Measurements from ENCODE around the gene CARD9. TPM values are rescaled to one million over a fixed set of nuclear protein-coding genes. Genes with fewer than 3 reads are reported as not detected.
A peak's percentile ranks its signal among the peaks of the same experiment; 100 is the strongest.

Gene CARD9
- total RNA-seq, 2 donors from 2014 or later: 0.15 to 1.1 TPM

DNA sequence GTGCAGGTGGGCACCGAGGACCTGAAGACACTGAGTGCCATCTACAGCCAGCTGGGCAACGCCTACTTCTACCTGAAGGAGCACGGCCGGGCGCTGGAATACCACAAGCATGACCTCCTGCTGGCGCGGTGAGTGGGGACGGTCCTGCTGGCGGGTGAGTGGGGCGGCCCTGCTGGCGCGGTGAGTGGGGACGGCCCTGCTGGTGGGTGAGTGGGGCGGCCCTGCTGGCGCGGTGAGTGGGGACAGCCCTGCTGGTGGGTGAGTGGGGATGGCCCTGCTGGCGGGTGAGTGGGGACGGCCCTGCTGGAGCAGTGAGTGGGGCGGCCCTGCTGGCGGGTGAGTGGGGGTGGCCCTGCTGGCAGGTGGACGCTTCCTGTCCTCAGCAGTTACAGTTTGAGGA, 38.9 kb downstream of the CARD9 start:
- Histone ChIP-seq H3K4me1 (peaks cover 0 to 22% of the 10 kb centered on the region in 2 donors), H3K36me3 (peaks cover 26% of the 10 kb centered on the region), H3K27me3 (no peaks in the 10 kb centered on the region), H3K9me3 (no peaks in the 10 kb centered on the region), H3K4me3 (no peak overlapping the region), H3K27ac (no peak overlapping the region)
- DNase-seq (ENCODE audit: low spot score): no peak
- TF ChIP-seq, protein P1, sequence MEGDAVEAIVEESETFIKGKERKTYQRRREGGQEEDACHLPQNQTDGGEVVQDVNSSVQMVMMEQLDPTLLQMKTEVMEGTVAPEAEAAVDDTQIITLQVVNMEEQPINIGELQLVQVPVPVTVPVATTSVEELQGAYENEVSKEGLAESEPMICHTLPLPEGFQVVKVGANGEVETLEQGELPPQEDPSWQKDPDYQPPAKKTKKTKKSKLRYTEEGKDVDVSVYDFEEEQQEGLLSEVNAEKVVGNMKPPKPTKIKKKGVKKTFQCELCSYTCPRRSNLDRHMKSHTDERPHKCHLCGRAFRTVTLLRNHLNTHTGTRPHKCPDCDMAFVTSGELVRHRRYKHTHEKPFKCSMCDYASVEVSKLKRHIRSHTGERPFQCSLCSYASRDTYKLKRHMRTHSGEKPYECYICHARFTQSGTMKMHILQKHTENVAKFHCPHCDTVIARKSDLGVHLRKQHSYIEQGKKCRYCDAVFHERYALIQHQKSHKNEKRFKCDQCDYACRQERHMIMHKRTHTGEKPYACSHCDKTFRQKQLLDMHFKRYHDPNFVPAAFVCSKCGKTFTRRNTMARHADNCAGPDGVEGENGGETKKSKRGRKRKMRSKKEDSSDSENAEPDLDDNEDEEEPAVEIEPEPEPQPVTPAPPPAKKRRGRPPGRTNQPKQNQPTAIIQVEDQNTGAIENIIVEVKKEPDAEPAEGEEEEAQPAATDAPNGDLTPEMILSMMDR (IDR thresholded peaks at IDR 0.05): no peak

DNA sequence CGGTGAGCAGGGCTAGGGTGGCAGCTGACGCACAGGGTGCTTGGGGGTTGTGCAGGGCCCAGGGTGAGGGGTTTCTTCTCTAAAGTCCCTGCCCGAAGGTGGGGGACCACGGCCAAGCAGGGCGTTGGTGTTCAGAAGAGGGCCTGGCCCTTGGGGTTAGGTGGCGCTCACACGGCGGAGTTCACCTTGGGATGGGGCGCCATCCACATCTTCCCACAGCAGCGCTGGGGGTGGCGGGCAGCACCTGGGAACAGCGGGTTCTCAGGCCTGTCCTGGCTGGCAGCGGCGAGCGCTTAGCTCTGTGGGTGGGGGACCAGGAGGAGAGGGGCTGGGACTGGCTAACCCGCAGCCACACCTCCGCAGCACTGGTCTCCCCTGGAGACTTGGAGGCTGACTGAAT, 40.0 kb downstream of the CARD9 start:
- Histone ChIP-seq H3K36me3 (peaks cover 23% of the 10 kb centered on the region), H3K4me3 (no peak overlapping the region), H3K4me1 (peaks cover 0 to 30% of the 10 kb centered on the region in 2 donors), H3K27ac (no peak overlapping the region), H3K27me3 (no peaks in the 10 kb centered on the region), H3K9me3 (no peaks in the 10 kb centered on the region)
- TF ChIP-seq, protein P1 (IDR thresholded peaks at IDR 0.05): no peak
- DNase-seq (ENCODE audit: low spot score): no peak

DNA sequence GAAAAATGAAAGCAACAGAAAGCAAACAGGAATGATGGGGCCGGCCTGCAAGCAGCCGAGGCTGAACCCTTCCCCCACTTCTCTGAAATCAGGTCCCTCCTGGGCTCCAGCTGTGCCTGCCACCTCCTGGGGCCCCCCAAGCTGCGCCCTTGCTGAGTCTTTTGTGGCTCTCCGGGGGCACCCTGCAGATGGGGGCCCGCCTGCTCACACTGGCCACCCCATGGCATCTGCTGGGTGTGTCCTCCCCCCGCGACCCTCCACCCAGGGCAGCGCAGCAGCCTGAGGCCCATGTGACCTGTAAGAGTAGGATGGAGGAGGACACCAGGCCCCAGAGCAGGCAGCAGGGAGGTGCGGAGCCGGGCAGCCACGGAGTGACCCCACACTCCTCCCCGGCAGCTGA, 40.4 kb downstream of the CARD9 start:
- Histone ChIP-seq H3K4me3 (no peak overlapping the region), H3K27me3 (no peaks in the 10 kb centered on the region), H3K27ac (no peak overlapping the region), H3K9me3 (no peaks in the 10 kb centered on the region), H3K4me1 (peaks cover 0 to 34% of the 10 kb centered on the region in 2 donors), H3K36me3 (peaks cover 20% of the 10 kb centered on the region)
- TF ChIP-seq, protein P1 (IDR thresholded peaks at IDR 0.05): no peak
- no peak for DNase-seq (ENCODE audit: low spot score)

DNA sequence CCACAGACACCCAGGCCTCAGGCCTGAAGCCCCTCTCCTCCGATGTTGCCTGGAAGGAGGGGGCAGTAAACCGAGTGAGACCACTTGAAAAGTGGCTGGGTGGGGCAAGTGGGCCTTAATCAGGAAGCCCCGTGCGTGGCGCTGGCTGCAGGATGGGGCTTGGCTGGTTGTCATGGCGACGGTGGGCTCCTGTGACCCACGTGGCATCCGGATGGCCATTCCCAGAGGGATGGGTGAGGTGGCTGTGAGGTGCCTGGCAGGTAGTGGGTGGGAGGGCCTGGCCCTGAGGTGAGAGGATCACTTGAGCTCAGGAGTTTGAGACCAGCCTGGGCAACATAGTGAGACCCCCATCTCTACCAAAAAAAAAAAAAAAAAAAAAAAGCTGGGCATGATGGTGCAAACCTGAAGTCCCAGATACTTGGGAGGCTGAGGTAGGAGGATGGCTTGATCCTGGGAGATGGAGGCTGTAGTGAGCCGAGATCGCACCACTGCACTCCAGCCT, 40.9 kb downstream of the CARD9 start:
- no peaks in the 10 kb centered on the region for H3K27me3 ChIP-seq
- TF ChIP-seq, protein P1 (IDR thresholded peaks at IDR 0.05): no peak
- peaks cover 19% of the 10 kb centered on the region for H3K36me3 ChIP-seq
- H3K4me1 ChIP-seq: peaks cover 0 to 38% of the 10 kb centered on the region in 2 donors
- no peak overlapping the region for H3K27ac ChIP-seq
- DNase-seq (ENCODE audit: low spot score): no peak
- H3K9me3 ChIP-seq: no peaks in the 10 kb centered on the region
- H3K4me3 ChIP-seq: no peak overlapping the region

DNA sequence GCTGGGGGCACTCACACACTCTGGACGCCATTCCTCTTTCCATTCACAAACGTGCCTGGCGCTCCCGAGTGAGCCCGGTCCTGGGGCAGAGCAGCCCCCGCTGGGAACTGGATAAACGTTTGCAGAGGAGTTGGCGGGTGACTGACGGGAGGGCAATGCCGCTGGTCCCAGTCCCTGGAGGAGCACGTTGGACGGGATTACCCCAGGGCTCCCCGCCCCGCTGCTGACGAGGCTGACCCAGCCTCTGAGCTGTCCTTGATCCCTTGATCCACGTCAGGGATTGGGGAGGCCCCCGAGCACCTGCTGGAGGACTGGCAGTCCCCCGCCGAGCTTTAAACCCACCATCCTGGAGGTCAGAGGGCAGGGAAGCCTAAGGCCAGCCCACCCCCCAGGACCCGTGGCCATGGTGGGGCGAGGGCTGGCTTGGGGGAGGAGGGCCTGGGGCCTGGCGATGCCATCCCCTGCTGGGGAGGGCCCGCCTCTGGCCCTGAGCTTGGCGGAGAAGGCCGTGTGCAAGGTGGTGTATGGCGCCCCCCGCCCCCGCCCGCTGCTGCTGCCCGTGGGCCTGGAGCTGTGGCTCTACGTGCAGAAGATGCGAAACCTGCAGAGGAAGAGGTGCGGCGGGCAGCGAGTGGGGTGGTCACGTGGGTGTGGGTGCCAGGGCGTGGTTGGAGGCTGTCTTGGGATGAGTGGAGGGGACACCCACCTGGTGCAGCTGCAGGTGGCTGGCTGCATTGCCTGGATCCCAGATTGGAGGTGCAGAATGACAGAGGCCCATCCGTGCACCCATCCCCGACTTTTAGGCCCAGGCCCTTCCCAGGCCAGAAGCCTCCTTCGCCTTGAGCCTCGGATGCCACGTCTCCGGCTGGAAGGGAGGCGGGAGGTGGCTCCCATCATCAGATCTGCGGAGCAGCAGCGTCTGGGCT, 41.6 kb downstream of the CARD9 start:
- Histone ChIP-seq H3K27ac (peak overlapping the region; percentile 88 to 97), H3K27me3 (no peaks in the 10 kb centered on the region), H3K4me3 (no peak overlapping the region), H3K9me3 (no peaks in the 10 kb centered on the region), H3K4me1 (peaks cover 0 to 40% of the 10 kb centered on the region in 2 donors), H3K36me3 (peaks cover 12% of the 10 kb centered on the region)
- TF ChIP-seq, protein P1 (IDR thresholded peaks at IDR 0.05): no peak
- DNase-seq (ENCODE audit: low spot score): no peak
